OCI-LY3 (cell line): ENCODE data around the gene CHKA.

Experiments
- H2AFZ ChIP-seq: fragments of 200-600, 300-600 bp; shearing (Covaris generic); 2 replicates; pipeline ENCODE4 v1.6.0; 2014; ENCODE audit warnings: antibody characterized with exemption, low read depth, low read length
- H3K27ac ChIP-seq: fragments of 200-600, 300-600 bp; sonication (generic); 2 replicates; pipeline ENCODE4 v1.5.1; 2014; ENCODE audit warnings: mild to moderate bottlenecking, low read length, moderate library complexity, mixed read lengths
- H3K27me3 ChIP-seq: fragments of 200-600, 300-600 bp; sonication (generic); 2 replicates; pipeline ENCODE4 v1.6.1; 2014; ENCODE audit warnings: low read depth, low read length, mixed read lengths
- H3K36me3 ChIP-seq: fragments of 200-600, 300-600 bp; sonication (generic); replicated peaks from 2 replicates; pipeline ENCODE3; 2014; ENCODE audit warnings: low read depth, low read length, mixed read lengths
- H3K4me1 ChIP-seq: fragments of 300-600, 200-600 bp; sonication (generic); 2 replicates; pipeline ENCODE4 v1.6.1; 2014; ENCODE audit warnings: low read length, mixed read lengths
- H3K4me2 ChIP-seq: fragments of 200-600, 300-600 bp; sonication (generic); 2 replicates; pipeline ENCODE4 v1.6.1; 2014; ENCODE audit warnings: low read length, mixed read lengths
- H3K4me3 ChIP-seq: fragments of 300-600, 200-600 bp; sonication (generic); 2 replicates; pipeline ENCODE4 v1.5.1; 2014; ENCODE audit warnings: antibody characterized with exemption, mild to moderate bottlenecking, low read length, moderate library complexity
- H3K79me2 ChIP-seq: fragments of 300-600, 200-600 bp; shearing (Covaris generic); 2 replicates; pipeline ENCODE4 v1.6.1; 2014; ENCODE audit warnings: mild to moderate bottlenecking, low read length, mixed read lengths
- H3K9ac ChIP-seq: fragments of 300-600, 200-600 bp; shearing (Covaris generic); 2 replicates; pipeline ENCODE4 v1.6.0; 2014; ENCODE audit warnings: mild to moderate bottlenecking, low read length, moderate library complexity
- H3K9me3 ChIP-seq: fragments of 200-600, 300-600 bp; shearing (Covaris generic); 2 replicates; pipeline ENCODE4 v1.6.1; 2014; ENCODE audit warnings: low read length, mixed read lengths; ENCODE audit not compliant: insufficient read depth
- H4K20me1 ChIP-seq: fragments of 200-600, 300-600 bp; sonication (generic); 2 replicates; pipeline ENCODE4 v1.6.1; 2016; ENCODE audit warnings: low read length, mixed read lengths; ENCODE audit not compliant: insufficient read depth
- EZH2phosphoT487 ChIP-seq: fragments of 200-600 bp; shearing (Covaris generic); IDR thresholded peaks from 2 replicates; pipeline ENCODE4 v1.6.1; 2018; ENCODE audit warnings: antibody characterized with exemption, mixed run types, low read depth
- TF ChIP-seq, protein P1 (sequence below): fragments of 200-600, 300-600 bp; sonication (generic); IDR thresholded peaks from 2 replicates; pipeline ENCODE4 v1.5.1; 2014; ENCODE audit warnings: antibody characterized with exemption, low read length, low read depth

Gene CHKA

DNA sequence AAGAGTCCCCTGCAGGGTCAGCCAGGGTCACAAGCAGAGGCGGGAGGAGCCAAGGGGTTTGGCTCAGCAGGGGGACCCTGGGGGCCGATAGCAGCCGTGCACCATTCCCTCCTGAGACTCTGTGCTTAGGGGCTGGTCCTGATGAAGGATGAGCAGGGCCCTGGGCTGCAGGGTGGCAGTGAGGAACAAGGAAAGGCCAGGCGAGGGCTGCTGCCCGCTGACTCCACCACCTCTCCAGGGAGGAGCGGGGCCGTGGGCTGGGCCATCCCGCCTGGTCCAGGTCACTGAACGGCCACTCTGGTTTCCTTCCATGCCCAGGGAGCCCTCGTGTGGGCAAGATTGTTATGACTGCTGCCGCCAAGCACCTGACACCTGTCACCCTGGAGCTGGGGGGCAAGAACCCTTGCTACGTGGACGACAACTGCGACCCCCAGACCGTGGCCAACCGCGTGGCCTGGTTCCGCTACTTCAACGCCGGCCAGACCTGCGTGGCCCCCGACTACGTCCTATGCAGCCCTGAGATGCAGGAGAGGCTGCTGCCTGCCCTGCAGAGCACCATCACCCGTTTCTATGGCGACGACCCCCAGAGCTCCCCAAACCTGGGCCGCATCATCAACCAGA is 99.9 kb downstream of the CHKA start:
- H3K4me3 ChIP-seq: peak overlapping the region; percentile 22
- H3K79me2 ChIP-seq: no peaks in the 10 kb centered on the region
- H3K4me1 ChIP-seq: peaks cover 15% of the 10 kb centered on the region

GRCh38 chr11:68020575-68020974 is 100.6 kb downstream of the CHKA start:
- H3K9ac ChIP-seq: no peak overlapping the region
- H2AFZ ChIP-seq: peak overlapping the region; percentile 43; the same call in 1 of the 2 replicates
- H3K4me1 ChIP-seq: peaks cover 15% of the 10 kb centered on the region
- no peaks in the 10 kb centered on the region for H3K27me3 ChIP-seq
- no peaks in the 10 kb centered on the region for H4K20me1 ChIP-seq
- H3K4me2 ChIP-seq: peak overlapping the region; percentile 44
- peaks cover 5% of the 10 kb centered on the region for H3K36me3 ChIP-seq
- no peak overlapping the region for H3K27ac ChIP-seq
- no peak overlapping the region for H3K4me3 ChIP-seq
- H3K79me2 ChIP-seq: no peaks in the 10 kb centered on the region
- H3K9me3 ChIP-seq: no peaks in the 10 kb centered on the region
- TF ChIP-seq, protein P1, sequence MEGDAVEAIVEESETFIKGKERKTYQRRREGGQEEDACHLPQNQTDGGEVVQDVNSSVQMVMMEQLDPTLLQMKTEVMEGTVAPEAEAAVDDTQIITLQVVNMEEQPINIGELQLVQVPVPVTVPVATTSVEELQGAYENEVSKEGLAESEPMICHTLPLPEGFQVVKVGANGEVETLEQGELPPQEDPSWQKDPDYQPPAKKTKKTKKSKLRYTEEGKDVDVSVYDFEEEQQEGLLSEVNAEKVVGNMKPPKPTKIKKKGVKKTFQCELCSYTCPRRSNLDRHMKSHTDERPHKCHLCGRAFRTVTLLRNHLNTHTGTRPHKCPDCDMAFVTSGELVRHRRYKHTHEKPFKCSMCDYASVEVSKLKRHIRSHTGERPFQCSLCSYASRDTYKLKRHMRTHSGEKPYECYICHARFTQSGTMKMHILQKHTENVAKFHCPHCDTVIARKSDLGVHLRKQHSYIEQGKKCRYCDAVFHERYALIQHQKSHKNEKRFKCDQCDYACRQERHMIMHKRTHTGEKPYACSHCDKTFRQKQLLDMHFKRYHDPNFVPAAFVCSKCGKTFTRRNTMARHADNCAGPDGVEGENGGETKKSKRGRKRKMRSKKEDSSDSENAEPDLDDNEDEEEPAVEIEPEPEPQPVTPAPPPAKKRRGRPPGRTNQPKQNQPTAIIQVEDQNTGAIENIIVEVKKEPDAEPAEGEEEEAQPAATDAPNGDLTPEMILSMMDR: peak; percentile 39
- no peak for TF ChIP-seq EZH2phosphoT487

More for the DNA sequence above, 99.9 kb downstream of the CHKA start:
- Histone ChIP-seq H3K27me3 (no peaks in the 10 kb centered on the region), H3K27ac (no peak overlapping the region), H3K9me3 (no peaks in the 10 kb centered on the region), H2AFZ (peak overlapping the region; percentile 43; the same call in 1 of the 2 replicates), H3K9ac (no peak overlapping the region), H3K36me3 (peaks cover 5% of the 10 kb centered on the region), H4K20me1 (no peaks in the 10 kb centered on the region), H3K4me2 (peak overlapping the region; percentile 44)
- TF ChIP-seq, protein P1: peak; percentile 43
- no peak for TF ChIP-seq EZH2phosphoT487

- Histone ChIP-seq H3K9me3 (no peaks in the 10 kb centered on the region), H2AFZ (no peak overlapping the region), H4K20me1 (no peaks in the 10 kb centered on the region), H3K27ac (no peak overlapping the region), H3K36me3 (peaks cover under 1% of the 10 kb centered on the region), H3K4me3 (no peak overlapping the region), H3K9ac (no peak overlapping the region), H3K79me2 (no peaks in the 10 kb centered on the region), H3K27me3 (no peaks in the 10 kb centered on the region), H3K4me1 (peaks cover 15% of the 10 kb centered on the region), H3K4me2 (no peak overlapping the region)
- TF ChIP-seq EZH2phosphoT487: no peak
- TF ChIP-seq, protein P1: no peak
These were observed 101.7 kb downstream of the CHKA start for GRCh38 chr11:68019486-68019885.

GRCh38 chr11:68018730-68019190 is 102.4 kb downstream of the CHKA start:
- H2AFZ ChIP-seq: no peak overlapping the region
- H3K27ac ChIP-seq: no peak overlapping the region
- H3K4me3 ChIP-seq: no peak overlapping the region
- H3K27me3 ChIP-seq: no peaks in the 10 kb centered on the region
- no peaks in the 10 kb centered on the region for H3K79me2 ChIP-seq
- H3K9me3 ChIP-seq: no peaks in the 10 kb centered on the region
- peaks cover 15% of the 10 kb centered on the region for H3K4me1 ChIP-seq
- TF ChIP-seq, protein P1: no peak
- no peak overlapping the region for H3K9ac ChIP-seq
- no peak overlapping the region for H3K4me2 ChIP-seq
- H3K36me3 ChIP-seq: no peaks in the 10 kb centered on the region
- H4K20me1 ChIP-seq: no peaks in the 10 kb centered on the region
